ENCODE measurements around the gene ADCY4.

DNA sequence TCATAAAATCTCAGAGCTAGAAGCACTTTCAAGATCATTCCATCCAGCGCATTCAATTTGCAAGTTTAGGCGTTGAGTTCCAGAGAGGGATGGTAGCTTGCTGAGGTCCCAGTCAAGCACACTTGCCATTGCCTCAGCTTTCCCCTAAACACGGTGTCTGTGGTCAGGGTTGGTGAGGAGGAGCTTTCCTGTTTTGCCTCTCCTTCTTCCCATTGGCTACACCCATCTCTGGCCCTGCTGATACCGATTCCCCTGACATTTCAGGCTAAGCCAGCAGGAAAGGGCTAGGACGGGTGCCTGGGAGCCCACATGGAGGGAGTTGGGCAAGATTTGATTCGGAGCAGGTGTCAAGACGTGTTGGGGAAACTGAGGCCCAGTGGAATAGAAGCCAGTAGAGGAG is 42.3 kb upstream of the ADCY4 start:
- TF ChIP-seq, protein P1, sequence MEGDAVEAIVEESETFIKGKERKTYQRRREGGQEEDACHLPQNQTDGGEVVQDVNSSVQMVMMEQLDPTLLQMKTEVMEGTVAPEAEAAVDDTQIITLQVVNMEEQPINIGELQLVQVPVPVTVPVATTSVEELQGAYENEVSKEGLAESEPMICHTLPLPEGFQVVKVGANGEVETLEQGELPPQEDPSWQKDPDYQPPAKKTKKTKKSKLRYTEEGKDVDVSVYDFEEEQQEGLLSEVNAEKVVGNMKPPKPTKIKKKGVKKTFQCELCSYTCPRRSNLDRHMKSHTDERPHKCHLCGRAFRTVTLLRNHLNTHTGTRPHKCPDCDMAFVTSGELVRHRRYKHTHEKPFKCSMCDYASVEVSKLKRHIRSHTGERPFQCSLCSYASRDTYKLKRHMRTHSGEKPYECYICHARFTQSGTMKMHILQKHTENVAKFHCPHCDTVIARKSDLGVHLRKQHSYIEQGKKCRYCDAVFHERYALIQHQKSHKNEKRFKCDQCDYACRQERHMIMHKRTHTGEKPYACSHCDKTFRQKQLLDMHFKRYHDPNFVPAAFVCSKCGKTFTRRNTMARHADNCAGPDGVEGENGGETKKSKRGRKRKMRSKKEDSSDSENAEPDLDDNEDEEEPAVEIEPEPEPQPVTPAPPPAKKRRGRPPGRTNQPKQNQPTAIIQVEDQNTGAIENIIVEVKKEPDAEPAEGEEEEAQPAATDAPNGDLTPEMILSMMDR (IDR thresholded peaks at IDR 0.05; ENCODE audit: extremely low read depth in 1 of 2, insufficient read depth in 1 of 2, low read depth in 1 of 2, low read length in 2 of 2), result no peak
- TF ChIP-seq, protein P2, sequence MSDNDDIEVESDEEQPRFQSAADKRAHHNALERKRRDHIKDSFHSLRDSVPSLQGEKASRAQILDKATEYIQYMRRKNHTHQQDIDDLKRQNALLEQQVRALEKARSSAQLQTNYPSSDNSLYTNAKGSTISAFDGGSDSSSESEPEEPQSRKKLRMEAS (IDR thresholded peaks at IDR 0.05; ENCODE audit: insufficient read depth, insufficient read length), result no peak
- no peak for TF ChIP-seq FOS (IDR thresholded peaks at IDR 0.05; ENCODE audit: borderline replicate concordance, insufficient read depth, low read length)
- no peak for TF ChIP-seq POLR2A (IDR thresholded peaks at IDR 0.05; ENCODE audit: low read depth, low read length)
- TF ChIP-seq MYC (IDR thresholded peaks at IDR 0.05; ENCODE audit: low read depth, low read length), result no peak
- no peak for TF ChIP-seq EZH2 (IDR thresholded peaks at IDR 0.05; ENCODE audit: borderline replicate concordance, low read depth, low read length, severe bottlenecking)
- TF ChIP-seq JUN (IDR thresholded peaks at IDR 0.05; ENCODE audit: borderline replicate concordance, insufficient read depth, insufficient read length, low read depth), result no peak
